ENCODE data around the gene TMIGD2. TPM values are rescaled to one million over a fixed set of nuclear protein-coding genes. Genes with fewer than 3 reads are reported as not detected.
"Not testable (repeated sequence)": the region's sequence is repeated elsewhere in the genome, so short reads cannot be mapped to it uniquely, and the experiment has no call there.

Gene TMIGD2
- total RNA-seq, 2 donors from 2014 or later: 4.6 to 5.1 TPM

- Mint-ChIP-seq H3K9me3 (no peaks in the 10 kb centered on the region), H3K27ac (peak within 1 kb of the TSS; percentile 90 to 99), H3K36me3 (peaks cover 18% of the 10 kb centered on the region), H3K27me3 (no peaks in the 10 kb centered on the region), H3K4me1 (ENCODE audit: low read depth in 2 of 2) (peaks cover 15 to 26% of the 10 kb centered on the region in 2 donors), H3K4me3 (peak within 1 kb of the TSS; percentile 86)
- peak; percentile 100 for DNase-seq (ENCODE audit: low spot score)
- ATAC-seq: peak; percentile 98 to 99
These were observed 55.2 kb downstream of the TMIGD2 start, which contains the start of gene YJU2 for GRCh38 chr19:4246767-4247593. TSS of gene YJU2 (plus strand) at chr19:4247080. CDS start at chr19:4247147, 67 bp downstream.

- Mint-ChIP-seq H3K4me1 (ENCODE audit: low read depth in 2 of 2) (peaks cover 13 to 26% of the 10 kb centered on the region in 2 donors), H3K27ac (peak overlapping the region; percentile 90 to 99), H3K36me3 (peaks cover 18% of the 10 kb centered on the region), H3K4me3 (peak overlapping the region; percentile 42)
- ATAC-seq; H3K9me3 Mint-ChIP-seq; H3K27me3 Mint-ChIP-seq; DNase-seq (ENCODE audit: low spot score): not testable (repeated sequence)
These were observed 56.3 kb downstream of the TMIGD2 start for GRCh38 chr19:4245938-4246337.

Other genes with a start within 250 kb of the TMIGD2 start
- gene ZBTB7A, start 235.5 kb downstream of the TMIGD2 start, total RNA-seq: 10 to 100 TPM; 63.4 to 70.5 TPM
- gene MAP2K2, start 178.3 kb downstream of the TMIGD2 start, total RNA-seq: 100 to 1,000 TPM; 170 to 206 TPM
- gene CREB3L3, start 148.8 kb downstream of the TMIGD2 start, total RNA-seq: not detected
- 10 to 100 TPM; 51.4 to 56.7 TPM for gene SIRT6, start 119.8 kb downstream of the TMIGD2 start, total RNA-seq
- gene ANKRD24, start 119.7 kb downstream of the TMIGD2 start, total RNA-seq: under 1 TPM; 0.33 to 0.74 TPM
- gene EBI3, start 72.9 kb downstream of the TMIGD2 start, total RNA-seq: 100 to 1,000 TPM in 1 of 2 donors, 10 to 100 TPM in 1; 32.4 to 131 TPM
- gene YJU2, start 55.3 kb downstream of the TMIGD2 start, total RNA-seq: 10 to 100 TPM; 30.2 to 33.3 TPM
- gene SHD, start 23.1 kb downstream of the TMIGD2 start, total RNA-seq: not detected
- 10 to 100 TPM; 16.0 to 24.7 TPM for gene FSD1, start 2.2 kb upstream of the TMIGD2 start, total RNA-seq
- gene STAP2, start 36.4 kb upstream of the TMIGD2 start, total RNA-seq: 10 to 100 TPM in 1 of 2 donors, 1 to 10 TPM in 1; 7.3 to 12.8 TPM
- 10 to 100 TPM; 28.3 to 73.5 TPM for gene MPND, start 41.2 kb upstream of the TMIGD2 start, total RNA-seq
- 10 to 100 TPM; 47.0 to 50.8 TPM for gene SH3GL1, start 98.2 kb upstream of the TMIGD2 start, total RNA-seq
- 100 to 1,000 TPM in 1 of 2 donors, 10 to 100 TPM in 1; 54.6 to 125 TPM for gene CHAF1A, start 100.3 kb upstream of the TMIGD2 start, total RNA-seq
- 10 to 100 TPM; 56.9 to 63.9 TPM for gene UBXN6, start 155.4 kb upstream of the TMIGD2 start, total RNA-seq
- 10 to 100 TPM; 43.3 to 47.6 TPM for gene HDGFL2, start 169.9 kb upstream of the TMIGD2 start, total RNA-seq
- gene PLIN4, start 216.1 kb upstream of the TMIGD2 start, total RNA-seq: not detected
- not detected for gene PLIN5, start 232.8 kb upstream of the TMIGD2 start, total RNA-seq
- gene LRG1, start 237.6 kb upstream of the TMIGD2 start, total RNA-seq: under 1 TPM in 1 of 2 donors, not detected in 1; 0.36 TPM